Skin of body (tissue), 2 donors: ENCODE data around the gene ZDHHC24. TPM values are rescaled to one million over a fixed set of nuclear protein-coding genes. Genes with fewer than 3 reads are reported as not detected.
"Not testable (repeated sequence)": the region's sequence is repeated elsewhere in the genome, so short reads cannot be mapped to it uniquely, and the experiment has no call there.

Source experiments
- DNase-seq: peaks from one replicate; lab custom pipeline; 2025; lab: John Stamatoyannopoulos, UW
- total RNA-seq: library from RNA; depleted of rRNA; stranded (reverse); fragments of >200 nt; gene quantifications from one replicate; pipeline ENCODE4 v1.2.3, GENCODE V29; 2014

ZDHHC24 gene
- total RNA-seq = 4.3 TPM

GRCh38 chr11:66545701-66546367, at the start of gene ZDHHC24:
TSS of gene ZDHHC24 (minus strand) at chr11:66546048. CDS start at chr11:66546003, 45 bp downstream.
- peak; percentile 80 for DNase-seq

GRCh38 chr11:66595245-66595904, 49.5 kb upstream of the ZDHHC24 start:
- DNase-seq = no peak

- DNase-seq = no peak
These were observed 47.8 kb upstream of the ZDHHC24 start for GRCh38 chr11:66593650-66594049.

GRCh38 chr11:66593303-66593635, 47.4 kb upstream of the ZDHHC24 start:
- no peak for DNase-seq

GRCh38 chr11:66592457-66593302, 46.8 kb upstream of the ZDHHC24 start, which contains the start of the genes CCDC87 and CCS:
TSS of gene CCDC87 (minus strand) at chr11:66593063. CDS start at chr11:66593015, 48 bp downstream.
TSS of gene CCS (plus strand) at chr11:66593185. CDS start at chr11:66593262, 77 bp downstream.
- DNase-seq = peak; percentile 91

GRCh38 chr11:66591175-66591574, 45.3 kb upstream of the ZDHHC24 start:
- DNase-seq = no peak

GRCh38 chr11:66589996-66590675, 44.3 kb upstream of the ZDHHC24 start:
- no peak for DNase-seq

GRCh38 chr11:66589315-66589714, 43.5 kb upstream of the ZDHHC24 start:
- not testable (repeated sequence) for DNase-seq

- no peak for DNase-seq
These were observed 40.3 kb upstream of the ZDHHC24 start for GRCh38 chr11:66586136-66586535.

- not testable (repeated sequence) for DNase-seq
These were observed 39.6 kb upstream of the ZDHHC24 start for GRCh38 chr11:66585447-66585846.

GRCh38 chr11:66582565-66583147, 36.8 kb upstream of the ZDHHC24 start:
- not testable (repeated sequence) for DNase-seq

- DNase-seq = no peak
These were observed 35.4 kb upstream of the ZDHHC24 start for GRCh38 chr11:66581261-66581660.

GRCh38 chr11:66580803-66581202, 35.0 kb upstream of the ZDHHC24 start:
- no peak for DNase-seq

- DNase-seq = peak; percentile 25
These were observed 33.3 kb upstream of the ZDHHC24 start for GRCh38 chr11:66579017-66579606.

GRCh38 chr11:66570850-66571180, 25.0 kb upstream of the ZDHHC24 start:
- no peak for DNase-seq

- no peak for DNase-seq
These were observed 24.4 kb upstream of the ZDHHC24 start for GRCh38 chr11:66570079-66570849.

GRCh38 chr11:66569076-66569475, 23.2 kb upstream of the ZDHHC24 start:
- DNase-seq = no peak

GRCh38 chr11:66568124-66568916, 22.5 kb upstream of the ZDHHC24 start, which contains the start of gene CTSF:
TSS of gene CTSF (minus strand) at chr11:66568606. CDS start at chr11:66568486, 120 bp downstream.
- DNase-seq = peak; percentile 11

GRCh38 chr11:66567787-66568123, 21.9 kb upstream of the ZDHHC24 start:
- no peak for DNase-seq
